Tibial nerve (tissue), 4 donors: Measurements from ENCODE around the gene ENOX1. TPM values are rescaled to one million over a fixed set of nuclear protein-coding genes. Genes with fewer than 3 reads are reported as not detected.

Experiments
- DNase-seq, 2 donors: peaks; one replicate each; pipeline ENCODE4 v3.0.0-alpha.2; 2019; ENCODE audit warnings: low spot score in 2 of 2
- H3K27ac ChIP-seq, 4 donors: fragments of 200-600 bp; sonication (generic) in 3 of 4; one replicate each; pipeline ENCODE4 v1.5.1; 2017 to 2019; ENCODE audit warnings: mild to moderate bottlenecking in 1 of 4
- H3K27me3 ChIP-seq, 2 donors: fragments of 200-600 bp; sonication (generic) in 1 of 2; one replicate each; pipeline versions ENCODE4 v1.5.1 to v1.6.0; 2017 to 2019
- H3K36me3 ChIP-seq, 3 donors: fragments of 200-600 bp; sonication (generic); one replicate each; pipeline ENCODE4 v1.5.1; 2018 to 2019
- H3K4me1 ChIP-seq, 4 donors: fragments of 200-600 bp; sonication (generic) in 3 of 4; one replicate each; pipeline ENCODE4 v1.5.1; 2017 to 2019
- H3K4me3 ChIP-seq, 4 donors: fragments of 200-600 bp; sonication (generic) in 3 of 4; one replicate each; pipeline ENCODE4 v1.5.1; 2017 to 2019; ENCODE audit warnings: mild to moderate bottlenecking in 1 of 4, moderate library complexity in 1 of 4
- H3K9me3 ChIP-seq, 4 donors: fragments of 200-600 bp; sonication (generic) in 3 of 4; one replicate each; pipeline ENCODE4 v1.5.1; 2017 to 2019
- EP300 ChIP-seq, 2 donors: sonication (generic); formaldehyde crosslinking; IDR thresholded peaks; one replicate each; pipeline ENCODE4 v1.6.1; 2017; ENCODE audit warnings: antibody characterized with exemption in 2 of 2, mild to moderate bottlenecking in 1 of 2
- POLR2A ChIP-seq, 2 donors: fragments of 450-650 bp; IDR thresholded peaks; one replicate each; pipeline ENCODE4 v1.6.1; 2017; ENCODE audit warnings: antibody characterized with exemption in 2 of 2, mild to moderate bottlenecking in 2 of 2, moderate library complexity in 2 of 2
- WGBS, 2 donors: methylation state at CpG; one replicate each; pipeline ENCODE4 v1.1.5; 2018; 5-methylcytosine and 5-hydroxymethylcytosine counted together
- total RNA-seq, 4 donors: library from RNA; depleted of rRNA; stranded (reverse); fragments of >200 nt; gene quantifications; one replicate each; pipeline ENCODE4 v1.1.0, GENCODE V29; 2016
- TF ChIP-seq, protein P1 (sequence below), 5 experiments: fragments of 200-600 bp in 3 of 5; fragments of 450-650 bp in 2 of 5; sonication (generic) in 3 of 5; IDR thresholded peaks; one replicate each; pipeline ENCODE4 v1.5.1; 2016 to 2019; ENCODE audit warnings: antibody characterized with exemption in 5 of 5, mild to moderate bottlenecking in 3 of 5, moderate library complexity in 2 of 5

Gene ENOX1
- total RNA-seq, 4 donors from 2014 or later = 2.6 to 8.2 (median 4.6) TPM

DNA sequence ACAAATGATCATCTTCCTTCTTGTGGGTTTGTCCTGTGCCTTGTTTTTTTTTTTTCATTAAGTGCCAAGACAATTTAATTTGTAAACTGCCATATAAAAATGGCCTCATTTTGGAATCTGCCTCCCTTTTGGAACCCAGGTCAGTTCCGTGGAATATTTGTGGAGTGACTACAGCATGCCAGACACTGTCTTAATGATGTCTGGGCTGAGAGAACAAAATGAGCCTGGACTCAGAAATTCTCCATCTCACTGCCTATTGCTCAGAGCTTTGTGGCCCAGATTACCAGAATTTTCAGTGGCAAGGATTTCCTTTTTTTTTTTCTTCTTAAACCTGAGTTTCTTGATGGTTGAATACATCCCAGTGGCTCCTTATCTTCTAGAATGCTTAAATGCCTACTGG is 340.6 kb downstream of the ENOX1 start:
- H3K4me1 ChIP-seq = peaks cover 0 to 8% (median 0%) of the 10 kb centered on the region in 4 donors
- no peak for DNase-seq
- no peaks in the 10 kb centered on the region for H3K36me3 ChIP-seq
- H3K27ac ChIP-seq = no peak overlapping the region
- H3K27me3 ChIP-seq = peaks cover 0 to 3% of the 10 kb centered on the region in 2 donors
- 79 to 85% methylated on average over 1 of the region's 1 CpG for WGBS, 2 donors
- H3K4me3 ChIP-seq = no peak overlapping the region
- TF ChIP-seq POLR2A (IDR thresholded peaks at IDR 0.05) (no peak), EP300 (IDR thresholded peaks at IDR 0.05) (no peak)
- TF ChIP-seq, protein P1, sequence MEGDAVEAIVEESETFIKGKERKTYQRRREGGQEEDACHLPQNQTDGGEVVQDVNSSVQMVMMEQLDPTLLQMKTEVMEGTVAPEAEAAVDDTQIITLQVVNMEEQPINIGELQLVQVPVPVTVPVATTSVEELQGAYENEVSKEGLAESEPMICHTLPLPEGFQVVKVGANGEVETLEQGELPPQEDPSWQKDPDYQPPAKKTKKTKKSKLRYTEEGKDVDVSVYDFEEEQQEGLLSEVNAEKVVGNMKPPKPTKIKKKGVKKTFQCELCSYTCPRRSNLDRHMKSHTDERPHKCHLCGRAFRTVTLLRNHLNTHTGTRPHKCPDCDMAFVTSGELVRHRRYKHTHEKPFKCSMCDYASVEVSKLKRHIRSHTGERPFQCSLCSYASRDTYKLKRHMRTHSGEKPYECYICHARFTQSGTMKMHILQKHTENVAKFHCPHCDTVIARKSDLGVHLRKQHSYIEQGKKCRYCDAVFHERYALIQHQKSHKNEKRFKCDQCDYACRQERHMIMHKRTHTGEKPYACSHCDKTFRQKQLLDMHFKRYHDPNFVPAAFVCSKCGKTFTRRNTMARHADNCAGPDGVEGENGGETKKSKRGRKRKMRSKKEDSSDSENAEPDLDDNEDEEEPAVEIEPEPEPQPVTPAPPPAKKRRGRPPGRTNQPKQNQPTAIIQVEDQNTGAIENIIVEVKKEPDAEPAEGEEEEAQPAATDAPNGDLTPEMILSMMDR (IDR thresholded peaks at IDR 0.05) = no peak
- no peaks in the 10 kb centered on the region for H3K9me3 ChIP-seq

DNA sequence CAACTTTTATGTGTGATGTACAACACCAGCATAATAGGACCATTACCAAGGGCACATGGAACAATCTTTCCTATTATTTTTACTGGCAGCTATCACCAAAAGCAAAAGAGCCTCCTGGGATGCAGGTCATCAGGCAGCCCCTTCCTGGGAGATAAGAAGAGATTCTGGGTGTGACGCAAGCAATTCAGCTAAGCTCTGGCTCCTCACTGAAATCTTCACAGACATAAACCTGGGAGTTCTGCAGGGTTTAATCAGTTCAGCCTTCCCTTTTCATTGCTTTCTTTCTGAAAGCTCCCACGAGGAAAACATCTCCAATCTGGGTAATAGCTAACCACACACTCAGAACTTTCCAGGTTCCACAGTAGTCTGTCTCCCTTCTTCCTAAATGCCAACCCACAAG is 341.1 kb downstream of the ENOX1 start:
- H3K9me3 ChIP-seq = no peaks in the 10 kb centered on the region
- H3K36me3 ChIP-seq = no peaks in the 10 kb centered on the region
- H3K27ac ChIP-seq = no peak overlapping the region
- DNase-seq = no peak
- H3K4me1 ChIP-seq = peaks cover 0 to 8% (median 0%) of the 10 kb centered on the region in 4 donors
- TF ChIP-seq, protein P1 (IDR thresholded peaks at IDR 0.05) = no peak
- TF ChIP-seq POLR2A (IDR thresholded peaks at IDR 0.05) (no peak), EP300 (IDR thresholded peaks at IDR 0.05) (no peak)
- peaks cover 0 to 3% of the 10 kb centered on the region in 2 donors for H3K27me3 ChIP-seq
- no peak overlapping the region for H3K4me3 ChIP-seq
- 69 to 72% methylated on average over 2 of the region's 2 CpGs for WGBS, 2 donors

GRCh38 chr13:43444081-43444480 is 342.7 kb downstream of the ENOX1 start:
- DNase-seq = no peak
- Histone ChIP-seq H3K4me1 (peaks cover 0 to 8% (median 0%) of the 10 kb centered on the region in 4 donors), H3K27ac (no peak overlapping the region), H3K36me3 (no peaks in the 10 kb centered on the region), H3K9me3 (no peaks in the 10 kb centered on the region), H3K4me3 (no peak overlapping the region), H3K27me3 (no peaks in the 10 kb centered on the region)
- TF ChIP-seq EP300 (IDR thresholded peaks at IDR 0.05) (no peak), POLR2A (IDR thresholded peaks at IDR 0.05) (no peak)
- TF ChIP-seq, protein P1 (IDR thresholded peaks at IDR 0.05) = no peak
- 89 to 93% methylated on average over 4 of the region's 4 CpGs for WGBS, 2 donors

- no peak for DNase-seq
- Histone ChIP-seq H3K27me3 (no peaks in the 10 kb centered on the region), H3K4me3 (no peak overlapping the region), H3K36me3 (no peaks in the 10 kb centered on the region), H3K9me3 (no peaks in the 10 kb centered on the region), H3K4me1 (peaks cover 0 to 8% (median 0%) of the 10 kb centered on the region in 4 donors), H3K27ac (no peak overlapping the region)
- WGBS, 2 donors = 73 to 77% methylated on average over 8 of the region's 8 CpGs
- TF ChIP-seq, protein P1 (IDR thresholded peaks at IDR 0.05) = no peak
- no peak for TF ChIP-seq POLR2A (IDR thresholded peaks at IDR 0.05)
- TF ChIP-seq EP300 (IDR thresholded peaks at IDR 0.05) = no peak
Observed at GRCh38 chr13:43441899-43442499, 344.8 kb downstream of the ENOX1 start.

GRCh38 chr13:43441464-43441863 is 345.3 kb downstream of the ENOX1 start:
- Histone ChIP-seq H3K4me3 (no peak overlapping the region), H3K4me1 (peaks cover 0 to 8% (median 0%) of the 10 kb centered on the region in 4 donors), H3K36me3 (no peaks in the 10 kb centered on the region), H3K27ac (no peak overlapping the region), H3K9me3 (no peaks in the 10 kb centered on the region), H3K27me3 (no peaks in the 10 kb centered on the region)
- WGBS, 2 donors = 76 to 77% methylated on average over 6 of the region's 6 CpGs
- no peak for DNase-seq
- TF ChIP-seq EP300 (IDR thresholded peaks at IDR 0.05) (no peak), POLR2A (IDR thresholded peaks at IDR 0.05) (no peak)
- TF ChIP-seq, protein P1 (IDR thresholded peaks at IDR 0.05) = no peak
